Loucy (cell line): ENCODE results near the gene FANCE.

Source experiments
- H2AFZ ChIP-seq: fragments of 200-600 bp; sonication (generic); 2 replicates; pipeline ENCODE4 v1.6.0; 2016; ENCODE audit warnings: antibody characterized with exemption, mild to moderate bottlenecking, low read length, moderate library complexity
- H3F3A ChIP-seq: fragments of 200-600 bp; 2 replicates; pipeline ENCODE4 v1.6.0; 2016; ENCODE audit warnings: antibody characterized with exemption, low read depth, mild to moderate bottlenecking
- H3K27me3 ChIP-seq: fragments of 200-600 bp; sonication (generic); 2 replicates; pipeline ENCODE4 v1.6.1; 2014; ENCODE audit warnings: low read length, mild to moderate bottlenecking; ENCODE audit not compliant: insufficient read depth, poor library complexity, severe bottlenecking
- H3K36me3 ChIP-seq: fragments of 200-600 bp; sonication (generic); 2 replicates; pipeline ENCODE4 v1.6.1; 2016; ENCODE audit warnings: low read length; ENCODE audit not compliant: insufficient read depth
- H3K4me1 ChIP-seq: fragments of 200-600 bp; sonication (generic); 2 replicates; pipeline ENCODE4 v1.5.1; 2014; ENCODE audit warnings: low read length, mild to moderate bottlenecking; ENCODE audit not compliant: insufficient read depth, poor library complexity, severe bottlenecking
- H3K4me2 ChIP-seq: fragments of 200-600 bp; sonication (generic); 2 replicates; pipeline ENCODE4 v1.6.0; 2014; ENCODE audit warnings: antibody characterized with exemption, low read length, low read depth, mild to moderate bottlenecking; ENCODE audit not compliant: poor library complexity, severe bottlenecking
- H3K4me3 ChIP-seq: fragments of 200-600 bp; sonication (generic); 2 replicates; pipeline ENCODE4 v1.5.1; 2014; ENCODE audit warnings: low read length, mild to moderate bottlenecking, mixed read lengths; ENCODE audit not compliant: poor library complexity, severe bottlenecking
- H3K79me2 ChIP-seq: fragments of 200-600 bp; sonication (generic); 2 replicates; pipeline ENCODE4 v1.6.1; 2014; ENCODE audit warnings: low read length; ENCODE audit not compliant: insufficient read depth
- H3K9ac ChIP-seq: fragments of 200-600 bp; sonication (generic); 2 replicates; pipeline ENCODE4 v1.6.0; 2014; ENCODE audit warnings: mild to moderate bottlenecking, low read depth, low read length, moderate library complexity; ENCODE audit not compliant: poor library complexity, severe bottlenecking
- H3K9me2 ChIP-seq: fragments of 200-600 bp; sonication (generic); replicated peaks from 2 replicates; pipeline ENCODE4 v1.6.1; 2016; ENCODE audit warnings: low read depth, low read length, mixed read lengths
- H3K9me3 ChIP-seq: fragments of 200-600 bp; sonication (generic); 2 replicates; pipeline ENCODE4 v1.6.1; 2014; ENCODE audit warnings: mild to moderate bottlenecking, antibody characterized with exemption, low read length, low read depth; ENCODE audit not compliant: insufficient read depth
- H4K20me1 ChIP-seq: fragments of 200-600 bp; sonication (generic); 2 replicates; pipeline ENCODE4 v1.6.0; 2014; ENCODE audit warnings: antibody characterized with exemption, low read length, mild to moderate bottlenecking; ENCODE audit not compliant: insufficient read depth, poor library complexity, severe bottlenecking
- CTCF ChIP-seq: fragments of 200-600 bp; sonication (generic); conservative IDR thresholded peaks from 2 replicates; pipeline ENCODE4 v1.5.1; 2014; ENCODE audit warnings: mild to moderate bottlenecking, antibody characterized with exemption, low read length
- EZH2phosphoT487 ChIP-seq: fragments of 200-600 bp; IDR thresholded peaks from 2 replicates; pipeline ENCODE4 v1.6.1; 2018; ENCODE audit warnings: antibody characterized with exemption, mild to moderate bottlenecking, moderate library complexity, borderline replicate concordance

The FANCE gene

GRCh38 chr6:35469751-35470662 lies 17.9 kb downstream of the FANCE start:
- H3K4me1 ChIP-seq = peaks cover 29% of the 10 kb centered on the region
- peaks cover 57% of the 10 kb centered on the region for H4K20me1 ChIP-seq
- no peaks in the 10 kb centered on the region for H3K9me2 ChIP-seq
- peaks cover 52% of the 10 kb centered on the region for H3K79me2 ChIP-seq
- peak overlapping the region; percentile 100 for H3K9ac ChIP-seq
- no peak overlapping the region for H2AFZ ChIP-seq
- peaks cover 13% of the 10 kb centered on the region for H3K27me3 ChIP-seq
- peak overlapping the region; percentile 89 for H3K4me2 ChIP-seq
- H3F3A ChIP-seq = 0 out of 2 replicates have a peak, but pooled peaks cover 3% of the 10 kb centered on the region
- TF ChIP-seq EZH2phosphoT487 (no peak), CTCF (no peak)
- peaks cover 45% of the 10 kb centered on the region for H3K36me3 ChIP-seq
- H3K9me3 ChIP-seq = no peaks in the 10 kb centered on the region
- peak overlapping the region; percentile 99 for H3K4me3 ChIP-seq

DNA sequence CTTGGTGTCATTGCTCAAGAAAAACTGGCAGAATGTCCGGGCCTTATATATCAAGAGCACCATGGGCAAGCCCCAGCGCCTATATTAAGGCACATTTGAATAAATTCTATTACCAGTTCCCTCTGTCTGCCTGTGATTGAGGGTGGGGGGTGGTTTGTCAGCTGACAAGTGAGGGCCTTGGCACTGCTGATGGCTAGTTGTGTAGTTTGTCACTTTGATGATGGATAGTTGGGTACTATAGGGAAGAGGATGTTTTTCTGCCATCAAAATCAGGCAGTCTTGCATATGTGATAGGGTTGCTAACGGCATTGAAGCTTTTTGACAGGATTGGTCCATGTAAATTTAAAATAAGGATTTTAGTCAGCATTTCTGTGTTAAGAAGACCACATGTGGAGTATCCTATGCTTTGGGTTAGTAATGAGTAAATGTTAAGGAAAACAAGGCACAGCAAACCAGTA lies 18.6 kb downstream of the FANCE start:
- H3K36me3 ChIP-seq = peaks cover 45% of the 10 kb centered on the region
- 0 out of 2 replicates have a peak, but pooled peaks cover 3% of the 10 kb centered on the region for H3F3A ChIP-seq
- H3K4me1 ChIP-seq = peaks cover 29% of the 10 kb centered on the region
- no peaks in the 10 kb centered on the region for H3K9me3 ChIP-seq
- H3K79me2 ChIP-seq = peaks cover 52% of the 10 kb centered on the region
- TF ChIP-seq CTCF (no peak), EZH2phosphoT487 (no peak)
- peak overlapping the region; percentile 100 for H3K9ac ChIP-seq
- peak overlapping the region; percentile 89 for H3K4me2 ChIP-seq
- H2AFZ ChIP-seq = no peak overlapping the region
- peaks cover 57% of the 10 kb centered on the region for H4K20me1 ChIP-seq
- H3K4me3 ChIP-seq = peak overlapping the region; percentile 99
- H3K9me2 ChIP-seq = no peaks in the 10 kb centered on the region
- H3K27me3 ChIP-seq = peaks cover 13% of the 10 kb centered on the region

GRCh38 chr6:35471836-35472345 lies 19.8 kb downstream of the FANCE start:
- Histone ChIP-seq H3K9me3 (no peaks in the 10 kb centered on the region), H3K4me1 (peaks cover 29% of the 10 kb centered on the region), H3K36me3 (peaks cover 45% of the 10 kb centered on the region), H2AFZ (no peak overlapping the region), H3K4me3 (peak overlapping the region; percentile 99), H4K20me1 (peaks cover 57% of the 10 kb centered on the region), H3K9me2 (no peaks in the 10 kb centered on the region), H3K27me3 (peaks cover 13% of the 10 kb centered on the region), H3F3A (peaks cover 3% of the 10 kb centered on the region; the same call in 1 of the 2 replicates), H3K9ac (peak overlapping the region; percentile 100), H3K4me2 (peak overlapping the region; percentile 89), H3K79me2 (peaks cover 52% of the 10 kb centered on the region)
- TF ChIP-seq CTCF (no peak), EZH2phosphoT487 (no peak)
